Body of pancreas (tissue), 4 donors: ENCODE results near the gene LOXHD1.

Source experiments
- CTCF ChIP-seq, 7 experiments: fragments of 450-650 bp in 4 of 7; fragments of 200-600 bp in 3 of 7; sonication (generic) in 3 of 7; IDR thresholded peaks; one replicate each; pipeline ENCODE4 v1.5.1; 2016 to 2019; ENCODE audit warnings: antibody characterized with exemption in 7 of 7
- POLR2A ChIP-seq, 3 donors: fragments of 450-650 bp; IDR thresholded peaks; one replicate each; pipeline ENCODE4 v1.6.1; 2016; ENCODE audit warnings: antibody characterized with exemption in 3 of 3, mild to moderate bottlenecking in 2 of 3

DNA sequence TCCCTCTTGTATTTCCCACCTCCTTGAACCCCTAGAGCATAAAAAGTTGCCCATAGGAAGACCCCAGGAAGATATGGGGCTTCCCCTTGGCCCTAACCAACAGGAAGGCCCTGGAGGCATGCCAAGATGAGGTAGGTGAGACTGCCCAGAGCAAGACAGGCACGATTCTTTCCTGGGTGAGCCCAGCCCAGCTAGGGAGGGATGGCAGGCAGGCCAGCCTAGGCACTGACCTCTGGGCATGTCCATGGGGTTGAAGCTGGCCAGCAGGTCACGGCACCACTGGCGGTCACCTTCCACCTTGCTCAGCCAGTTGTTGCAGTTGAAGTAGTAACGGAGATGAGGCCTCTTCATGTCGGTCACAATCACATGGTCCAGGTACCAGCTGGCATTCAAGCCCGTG lies 17.6 kb downstream of the LOXHD1 start:
- TF ChIP-seq CTCF (IDR thresholded peaks at IDR 0.05) (no peak), POLR2A (IDR thresholded peaks at IDR 0.05) (no peak)
